ENCODE measurements around the gene KATNB1.
"Not testable (repeated sequence)": the region's sequence is repeated elsewhere in the genome, so short reads cannot be mapped to it uniquely, and the experiment has no call there.

The KATNB1 gene

DNA sequence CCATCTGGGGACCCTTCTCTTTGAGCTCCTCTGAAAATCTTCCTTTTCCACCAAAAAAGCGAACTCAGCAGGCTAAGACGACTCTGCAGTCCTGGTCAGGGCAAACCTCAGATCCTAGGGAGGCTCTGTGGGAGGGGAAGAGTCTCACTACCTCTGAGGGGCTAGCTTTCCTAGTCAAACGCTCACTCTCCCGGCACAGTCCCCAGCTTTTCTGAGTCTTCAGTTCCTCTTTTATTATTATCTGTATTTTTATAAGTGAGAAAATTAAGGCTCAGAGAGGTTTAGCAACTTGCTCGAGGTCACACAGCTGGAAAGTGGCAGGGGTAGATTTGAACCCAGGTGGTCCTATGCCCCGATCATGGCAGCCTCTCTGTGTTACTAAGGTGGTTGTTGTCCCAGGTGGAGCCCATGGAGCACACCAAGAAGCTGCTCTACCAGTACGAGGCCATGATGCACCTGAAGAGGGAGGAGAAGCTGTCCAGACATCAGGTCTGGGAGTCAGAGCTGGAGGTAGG, 9.1 kb upstream of the KATNB1 start:
- no peak for FAIRE-seq

DNA sequence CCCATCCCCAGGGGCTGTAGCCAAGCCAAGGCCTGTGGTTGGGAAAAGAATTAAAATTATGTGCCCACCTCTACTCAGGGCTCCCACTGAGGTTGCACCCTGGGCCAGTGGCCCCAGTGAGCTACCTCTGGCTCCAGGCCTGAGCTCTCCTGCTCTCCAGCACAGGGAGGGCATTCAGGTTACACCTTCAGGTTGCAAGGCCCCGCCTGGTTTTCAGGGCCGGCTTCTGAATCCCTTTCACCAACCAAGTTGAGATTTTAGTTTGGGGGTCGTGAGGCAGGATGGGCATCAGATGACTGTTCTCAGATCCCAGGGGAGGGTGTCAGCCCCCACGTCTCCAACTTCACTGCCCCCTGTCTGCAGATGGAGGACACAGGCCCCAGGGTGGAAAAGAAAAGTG, 8.0 kb upstream of the KATNB1 start:
- FAIRE-seq: no peak

DNA sequence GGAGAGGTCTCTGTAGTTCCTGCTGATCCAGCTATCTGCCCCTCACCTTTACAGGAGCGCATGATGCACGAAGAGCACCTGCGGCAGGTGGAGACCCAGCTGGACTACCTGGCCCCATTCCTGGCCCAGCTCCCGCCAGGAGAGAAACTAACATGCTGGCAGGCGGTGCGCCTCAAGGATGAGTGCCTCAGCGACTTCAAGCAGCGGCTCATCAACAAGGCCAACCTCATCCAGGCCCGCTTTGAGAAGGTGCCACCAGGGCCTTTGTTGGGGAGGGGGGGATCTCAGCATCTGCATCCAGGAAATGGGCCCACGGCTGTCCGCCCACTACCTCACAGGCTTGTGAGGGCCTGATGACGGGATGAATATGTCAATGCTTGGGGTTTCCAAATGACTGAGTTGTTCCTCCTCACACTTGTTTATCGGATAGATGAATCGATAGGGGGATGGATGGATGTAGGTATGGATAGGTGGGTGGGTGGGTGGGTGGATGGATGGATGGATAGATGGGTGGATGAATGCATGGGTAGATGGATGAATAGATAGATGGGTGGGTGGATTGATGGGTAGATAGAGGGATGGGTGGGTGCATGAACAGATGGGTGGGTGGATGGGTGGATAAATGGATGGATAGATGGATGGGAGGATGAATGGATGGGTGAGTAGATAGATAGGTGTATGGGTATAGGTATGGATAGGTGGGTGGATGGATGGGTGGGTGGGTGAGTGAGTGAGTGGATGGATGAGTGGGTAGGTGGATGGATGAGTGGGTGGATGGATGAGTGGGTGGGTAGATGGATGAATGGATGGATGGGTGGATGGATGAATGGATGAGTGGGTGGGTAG, 7.0 kb upstream of the KATNB1 start:
- no peak for FAIRE-seq

DNA sequence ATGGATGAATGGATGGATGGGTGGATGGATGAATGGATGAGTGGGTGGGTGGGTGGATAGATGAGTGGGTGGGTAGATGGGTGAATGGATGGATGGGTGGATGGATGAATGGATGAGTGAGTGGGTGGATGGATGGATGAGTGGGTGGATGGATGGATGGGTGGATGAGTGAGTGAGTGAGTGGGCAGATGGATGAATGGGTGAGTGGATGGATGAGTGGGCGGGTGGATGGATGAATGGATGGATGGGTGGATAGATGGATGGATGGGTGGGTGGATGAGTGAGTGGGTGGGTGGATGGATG, 6.4 kb upstream of the KATNB1 start:
- no peak for FAIRE-seq

DNA sequence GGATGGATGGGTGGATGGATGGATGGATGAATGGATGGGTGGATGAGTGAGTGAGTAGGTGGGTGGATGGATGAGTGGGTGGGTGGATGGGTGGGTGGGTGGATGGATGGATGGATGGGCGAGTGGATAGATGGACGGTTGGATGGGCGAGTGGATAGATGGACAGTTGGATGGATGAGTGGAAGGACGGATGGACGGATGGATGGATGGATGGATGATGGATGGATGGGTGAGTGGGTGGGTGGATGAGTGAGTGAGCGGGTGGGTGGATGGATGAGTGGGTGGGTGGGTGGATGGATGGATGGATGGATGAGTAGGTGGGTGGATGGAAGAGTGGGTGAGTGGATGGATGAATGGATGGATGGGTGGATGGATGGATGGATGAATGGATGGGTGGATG, 5.7 kb upstream of the KATNB1 start:
- not testable (repeated sequence) for FAIRE-seq

DNA sequence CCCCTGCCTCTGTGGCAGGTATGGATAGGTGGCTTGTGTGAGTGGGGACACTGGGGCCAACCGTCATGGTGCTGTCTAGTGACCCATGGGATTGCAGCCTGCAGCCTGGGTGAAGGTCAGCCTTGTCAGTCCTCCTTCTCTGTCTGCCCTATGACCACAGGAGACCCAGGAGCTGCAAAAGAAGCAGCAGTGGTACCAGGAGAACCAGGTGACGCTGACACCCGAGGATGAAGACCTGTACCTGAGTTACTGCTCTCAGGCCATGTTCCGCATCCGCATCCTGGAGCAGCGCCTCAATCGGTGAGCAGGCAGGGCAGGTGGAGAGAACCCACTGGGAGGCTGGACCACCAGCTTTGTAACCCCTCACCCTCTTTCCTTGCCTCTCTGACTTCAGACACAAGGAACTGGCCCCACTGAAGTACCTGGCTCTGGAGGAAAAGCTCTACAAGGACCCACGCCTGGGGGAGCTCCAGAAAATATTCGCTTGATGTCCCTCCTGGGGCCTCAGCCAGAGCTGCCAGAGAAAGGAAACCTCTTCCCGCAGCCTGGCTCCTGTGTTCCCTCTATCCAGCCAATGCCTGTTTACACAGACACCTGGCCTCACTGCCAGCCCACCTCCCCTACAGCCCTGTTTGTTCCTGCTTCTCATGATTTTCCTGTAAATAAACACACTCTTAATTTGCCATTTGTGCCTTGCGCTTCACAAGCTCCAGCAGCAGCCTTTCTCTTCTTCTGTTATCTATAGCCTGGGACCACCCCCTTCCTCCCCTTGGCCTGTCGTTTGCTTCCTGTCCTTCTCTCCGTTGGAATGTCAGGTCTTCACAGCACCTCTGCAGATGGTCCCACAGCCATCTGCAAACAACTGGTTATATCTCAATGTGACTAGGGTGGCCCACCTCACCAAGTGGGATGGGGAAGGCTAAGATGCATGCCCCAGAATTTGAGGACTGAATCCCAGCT, 4.5 kb upstream of the KATNB1 start:
- FAIRE-seq: no peak

DNA sequence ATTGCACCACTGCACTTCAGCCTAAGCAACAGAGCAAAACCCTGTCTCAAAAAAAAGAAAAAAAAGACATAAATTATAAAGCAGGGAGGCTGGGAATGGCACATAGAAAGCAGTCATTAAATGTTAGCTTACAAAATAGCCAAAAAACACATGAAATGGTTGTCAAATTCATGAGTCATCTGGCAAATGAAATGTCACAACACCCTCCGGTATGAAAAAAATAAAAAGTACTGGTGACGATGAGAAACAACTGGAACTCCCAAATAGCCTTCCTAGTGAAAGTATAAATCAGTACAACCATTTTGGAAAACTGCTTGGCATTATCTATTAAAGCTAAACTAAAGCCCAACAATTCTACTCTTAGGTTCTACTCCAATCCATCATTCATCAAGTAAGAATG, 3.5 kb upstream of the KATNB1 start:
- no peak for FAIRE-seq

DNA sequence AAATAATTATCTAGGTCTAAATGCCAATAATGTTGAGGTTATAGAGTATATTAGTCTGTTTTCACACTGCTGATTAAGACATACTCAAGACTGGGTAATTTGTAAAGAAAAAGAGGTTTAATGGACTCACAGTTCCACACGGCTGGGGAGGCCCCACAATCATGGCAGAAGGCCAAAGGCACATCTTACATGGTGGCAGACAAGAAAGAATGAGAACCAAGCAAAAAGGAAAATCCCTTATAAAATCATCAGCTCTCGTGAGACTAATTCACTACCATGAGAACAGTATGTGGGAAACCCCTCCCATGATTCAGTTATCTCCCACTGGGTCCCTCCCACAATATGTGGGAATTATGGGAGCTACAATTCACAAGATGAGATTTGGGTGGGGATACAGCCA, 2.9 kb upstream of the KATNB1 start:
- FAIRE-seq: no peak

DNA sequence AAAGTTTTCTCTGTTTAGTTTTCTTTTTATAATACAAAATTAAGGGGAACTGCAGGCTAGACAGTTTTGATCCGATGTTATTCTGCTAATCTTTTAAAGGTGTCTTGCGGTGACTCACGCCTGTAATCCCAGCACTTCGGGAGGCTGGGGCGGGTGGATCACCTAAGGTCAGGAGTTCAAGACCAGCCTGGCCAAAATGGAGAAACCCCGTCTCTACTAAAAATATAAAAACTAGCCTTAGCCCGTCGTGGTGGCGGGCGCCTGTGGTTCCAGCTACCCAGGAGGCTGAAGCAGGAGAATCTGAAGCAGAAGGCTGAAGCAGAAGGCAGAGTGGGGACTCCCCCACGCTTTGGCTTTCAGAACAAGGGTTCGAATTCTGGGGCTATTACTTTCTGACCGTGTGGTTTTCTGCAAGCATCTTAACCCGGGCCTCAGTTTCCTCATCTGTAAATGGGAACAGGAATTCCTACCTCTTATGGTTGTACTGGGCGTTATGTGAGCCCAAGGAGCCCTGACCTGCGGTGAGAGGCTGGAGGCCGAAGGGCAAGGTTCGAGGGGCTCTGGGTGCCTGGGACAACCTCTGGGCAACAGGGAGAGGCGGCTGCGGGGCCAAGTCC, 1.2 kb upstream of the KATNB1 start:
- no peak for FAIRE-seq

DNA sequence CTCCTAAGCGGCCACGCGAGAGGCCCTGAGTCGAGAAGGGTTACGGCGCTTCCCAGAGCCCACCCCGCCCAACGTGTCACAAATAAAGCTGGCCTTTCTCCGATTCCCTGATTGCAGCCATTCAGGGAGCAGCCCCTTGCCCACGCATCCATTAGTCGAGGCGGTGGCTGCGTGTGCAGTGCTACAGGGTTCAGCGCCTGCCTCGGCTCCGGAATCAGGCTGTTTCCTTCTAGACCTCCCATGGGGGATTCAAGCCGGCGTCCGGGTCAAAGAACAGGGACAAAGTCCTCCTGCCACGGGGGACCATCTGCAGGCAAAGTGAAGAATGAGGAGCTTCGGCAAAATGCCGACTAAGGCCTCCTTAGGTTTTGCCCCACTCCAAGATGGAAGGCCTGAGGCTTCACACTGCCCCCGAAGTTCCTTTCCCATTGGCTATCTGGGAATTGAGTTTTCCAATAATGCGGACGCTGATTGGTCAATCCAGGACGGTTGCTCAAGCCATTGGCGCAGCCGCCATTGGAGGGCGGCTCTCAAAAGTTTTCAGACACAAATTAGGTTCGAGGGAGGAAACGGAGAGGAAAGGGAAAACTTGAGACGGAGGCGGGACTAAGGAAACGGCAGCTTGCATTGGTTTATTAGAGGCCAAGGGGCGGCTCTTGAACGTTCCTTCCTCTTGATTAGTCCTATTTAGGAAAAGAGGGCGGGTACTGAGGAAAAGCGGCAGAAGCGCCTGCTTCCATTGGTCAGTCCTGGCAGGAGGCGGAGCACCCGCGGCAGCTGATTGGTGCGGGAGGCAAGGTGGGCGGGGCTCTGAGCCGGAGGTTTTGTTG, 430 bp upstream of the KATNB1 start:
- peak; percentile 100 for FAIRE-seq

DNA sequence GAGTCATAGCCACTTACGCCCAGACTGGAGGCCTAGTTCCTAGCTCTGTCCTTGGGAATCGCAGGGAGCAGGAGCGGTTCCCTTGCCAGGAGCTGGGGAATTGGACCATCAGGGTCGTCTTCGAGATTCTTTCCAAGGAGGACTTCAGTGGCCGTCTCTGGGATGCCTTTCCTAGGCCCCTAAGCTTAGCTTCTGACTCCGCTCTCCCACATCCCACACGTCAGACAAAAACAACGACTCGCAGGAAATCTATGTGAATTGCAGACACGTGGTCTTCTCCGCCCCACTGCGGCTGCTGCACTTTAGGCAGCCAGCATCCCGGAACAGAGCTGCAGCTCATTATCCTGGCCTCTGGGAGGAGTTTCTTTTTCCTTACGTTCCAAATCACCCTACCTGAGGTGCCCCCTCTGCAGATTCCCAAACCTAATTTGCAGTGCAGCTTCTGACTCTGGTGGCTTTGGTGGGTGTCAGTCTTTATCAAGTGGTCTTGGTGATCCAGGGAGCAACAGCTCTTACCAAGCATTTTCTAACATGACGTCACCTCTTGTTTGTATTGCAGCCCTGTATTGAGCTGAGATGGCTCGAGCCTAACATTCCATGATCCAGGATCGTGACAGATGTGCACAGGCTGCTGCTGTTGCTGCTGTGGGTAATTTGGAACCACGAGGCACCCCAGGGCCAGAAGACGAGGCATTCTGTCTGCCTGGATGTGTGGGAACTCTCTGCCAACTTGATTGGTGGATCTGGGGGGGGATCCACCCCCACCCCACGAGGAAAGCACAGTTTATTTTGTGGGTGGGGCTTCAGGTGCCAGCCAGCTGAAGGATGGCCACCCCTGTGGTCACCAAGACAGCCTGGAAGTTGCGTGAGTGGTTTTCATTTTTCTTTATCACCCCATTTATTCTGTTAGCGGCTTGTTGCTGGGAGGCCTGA, 1.1 kb downstream of the KATNB1 start:
- FAIRE-seq: peak; percentile 5

DNA sequence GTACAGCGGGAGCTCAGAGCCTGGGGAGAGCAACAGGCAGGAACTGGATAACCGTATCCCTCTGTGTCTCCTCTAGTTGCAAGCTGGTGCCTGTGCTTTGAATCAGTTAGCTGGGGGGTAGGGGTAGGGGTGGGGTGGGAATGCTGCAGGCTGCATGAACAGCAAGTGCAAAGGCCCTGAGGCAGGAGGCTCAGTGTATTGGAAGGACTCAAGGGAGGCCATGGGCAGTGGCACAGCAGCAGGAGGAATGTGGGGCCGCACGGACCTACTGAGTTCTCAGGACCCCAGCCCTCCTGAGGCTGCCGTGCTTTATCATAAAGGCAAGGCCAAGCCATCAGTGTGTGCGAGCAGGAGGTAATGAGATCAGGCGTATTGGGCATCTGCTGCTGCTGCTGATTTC, 3.3 kb downstream of the KATNB1 start:
- no peak for FAIRE-seq

DNA sequence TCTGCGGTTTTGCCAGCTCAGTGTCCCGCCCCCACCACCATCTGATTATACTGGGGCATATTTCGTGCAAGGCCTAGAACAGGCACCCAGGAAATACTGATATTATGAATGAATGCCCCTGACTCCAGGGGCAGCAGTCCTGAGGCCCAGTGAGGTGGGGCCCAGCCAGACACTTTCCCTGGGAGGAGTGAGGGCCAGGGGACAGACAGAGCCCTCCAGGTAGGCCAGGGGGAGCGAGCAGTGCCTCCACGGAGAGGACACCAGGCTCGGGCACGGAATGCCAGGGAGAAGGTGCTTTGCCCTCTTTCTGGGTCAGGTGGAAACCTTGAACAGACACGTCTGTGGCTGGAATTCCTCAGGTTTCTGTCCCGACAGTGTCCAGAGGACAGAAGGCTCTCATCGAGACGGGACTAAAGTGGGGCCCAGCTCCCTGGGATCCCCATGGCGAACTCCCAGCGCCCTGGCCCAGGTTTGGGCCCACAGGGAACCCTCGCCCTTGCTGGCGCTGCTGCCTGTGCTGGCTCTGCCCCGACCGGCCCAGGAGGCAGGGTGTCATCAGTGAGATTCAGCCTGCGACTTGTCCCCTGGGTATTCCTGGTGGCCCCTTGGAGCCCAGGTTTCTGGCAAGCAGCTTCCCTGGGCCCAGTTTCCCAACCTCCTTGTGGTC, 4.3 kb downstream of the KATNB1 start:
- FAIRE-seq: no peak

DNA sequence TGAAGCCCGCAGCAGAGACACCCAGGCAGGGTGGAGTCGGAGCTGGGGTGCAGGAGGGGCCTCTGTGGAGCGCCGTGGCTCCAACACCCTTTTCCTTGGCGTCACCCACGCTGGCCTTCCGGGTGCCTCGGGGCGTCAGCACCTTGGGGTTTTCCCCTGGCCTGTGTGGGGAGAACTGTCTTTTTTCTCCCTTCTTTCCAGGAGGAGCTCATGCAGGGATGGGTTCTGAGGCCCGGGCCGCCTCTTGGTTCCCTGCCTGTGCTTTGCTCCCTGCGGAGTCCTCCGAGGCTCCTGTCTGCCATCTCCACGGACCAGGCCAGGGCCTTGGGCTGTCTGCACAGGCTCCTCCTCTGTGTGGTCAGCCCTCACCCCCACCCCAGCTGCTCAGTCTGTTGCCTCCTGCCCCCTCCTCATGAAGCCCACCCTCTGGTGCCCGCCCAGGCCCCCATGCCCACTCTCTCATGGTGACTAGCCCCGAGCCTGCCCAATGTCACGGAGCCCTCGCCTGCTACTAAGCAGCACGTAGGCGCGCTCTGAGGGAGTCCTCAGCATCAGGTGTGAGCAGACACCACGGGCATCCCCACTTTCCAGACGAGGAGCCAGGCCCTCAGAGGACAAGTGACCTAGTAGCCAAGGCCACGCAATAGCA, 5.0 kb downstream of the KATNB1 start:
- FAIRE-seq: no peak

DNA sequence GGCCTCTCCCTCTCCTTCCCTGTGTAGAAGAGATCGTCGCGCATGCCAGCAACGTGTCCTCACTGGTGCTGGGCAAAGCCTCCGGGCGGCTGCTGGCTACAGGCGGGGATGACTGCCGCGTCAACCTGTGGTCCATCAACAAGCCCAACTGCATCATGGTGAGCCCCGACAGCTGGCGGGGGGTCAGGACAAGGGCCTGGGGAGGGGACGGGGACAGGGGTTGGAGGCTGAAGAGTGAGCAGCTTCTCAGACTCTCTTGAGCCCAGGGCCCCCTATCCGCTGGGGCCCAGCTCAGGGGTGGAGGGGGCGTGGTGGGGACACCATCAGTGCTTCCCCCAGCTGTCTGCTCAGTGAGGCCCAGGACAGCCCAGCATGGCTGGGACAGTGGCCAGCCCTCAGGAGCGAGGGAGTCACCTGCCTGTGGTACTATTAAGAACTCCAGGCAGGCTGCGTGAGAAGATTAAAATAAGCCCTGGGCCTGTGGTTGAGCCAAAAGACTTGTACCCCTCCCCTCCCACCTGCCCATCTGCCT, 6.2 kb downstream of the KATNB1 start:
- FAIRE-seq: no peak

DNA sequence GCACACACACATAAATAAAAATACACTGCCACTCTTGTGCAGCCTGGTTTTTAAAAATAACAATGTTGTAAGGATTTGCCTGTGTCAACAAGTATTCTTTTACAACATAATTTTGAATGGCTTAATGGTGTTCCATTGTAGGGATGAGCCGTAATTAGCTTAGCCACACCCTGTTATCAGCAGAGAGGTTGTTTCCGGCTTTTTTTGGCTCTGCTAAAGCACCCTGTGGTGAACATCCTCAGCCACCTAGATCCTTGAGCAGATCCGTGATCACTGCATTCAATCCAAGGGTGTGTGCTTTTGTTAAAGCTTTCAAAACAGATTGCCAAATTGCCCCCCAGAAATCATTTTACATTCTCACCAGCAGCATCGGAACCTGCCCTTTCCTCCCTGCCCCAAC, 7.0 kb downstream of the KATNB1 start:
- FAIRE-seq: no peak

DNA sequence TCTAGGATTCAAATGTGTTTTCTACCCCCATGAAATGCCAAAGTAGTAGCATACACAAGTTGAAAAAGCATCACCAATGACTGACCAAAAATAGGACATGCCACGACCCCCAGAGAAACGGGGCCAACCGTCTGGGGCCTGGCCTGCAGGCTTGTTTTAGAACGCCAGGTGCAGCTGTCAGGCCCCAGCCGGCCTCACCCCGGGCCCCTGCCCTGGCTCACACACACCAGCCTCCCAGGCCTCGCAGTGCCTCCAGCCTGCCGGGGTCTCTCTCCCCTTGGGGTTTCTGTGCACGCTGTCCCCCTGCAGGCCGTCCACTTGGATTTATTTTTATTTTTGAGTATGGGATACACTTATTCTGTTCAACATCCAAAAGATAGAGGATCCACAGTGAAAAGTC, 7.9 kb downstream of the KATNB1 start:
- FAIRE-seq: no peak

DNA sequence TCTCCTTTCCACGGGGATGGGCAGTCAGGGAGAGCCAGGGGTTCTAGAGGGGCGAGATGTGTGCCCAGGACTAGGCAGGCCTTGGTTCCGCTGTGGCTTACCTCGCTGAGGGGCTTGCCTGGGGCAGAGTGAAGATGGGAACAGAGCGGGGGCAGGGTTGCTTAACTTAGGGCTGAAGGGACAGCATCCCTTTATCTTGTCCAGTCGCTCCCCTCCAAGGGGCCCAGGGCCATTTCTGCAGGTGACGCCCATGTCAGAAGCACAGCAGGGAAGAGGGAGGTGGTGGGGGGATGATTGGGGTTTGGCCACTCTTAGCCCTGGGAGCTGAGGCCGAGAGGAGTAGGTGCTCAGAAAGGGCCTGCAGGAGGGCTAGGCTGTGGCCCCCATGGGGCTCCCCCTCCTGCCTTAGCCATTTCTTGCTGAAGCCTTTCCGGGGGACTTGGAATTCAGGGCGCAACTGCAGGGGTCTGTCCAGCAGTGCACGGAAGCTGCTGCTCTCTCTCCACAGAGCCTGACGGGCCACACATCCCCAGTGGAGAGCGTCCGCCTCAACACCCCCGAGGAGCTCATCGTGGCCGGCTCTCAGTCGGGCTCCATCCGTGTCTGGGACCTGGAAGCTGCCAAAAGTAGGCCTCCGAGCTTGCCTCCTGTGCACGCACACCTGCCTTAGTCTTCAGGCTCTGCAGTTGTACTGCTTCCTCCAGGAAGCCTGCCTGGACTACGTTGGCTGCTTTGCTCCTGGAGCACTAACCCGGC, 8.5 kb downstream of the KATNB1 start:
- FAIRE-seq: no peak

DNA sequence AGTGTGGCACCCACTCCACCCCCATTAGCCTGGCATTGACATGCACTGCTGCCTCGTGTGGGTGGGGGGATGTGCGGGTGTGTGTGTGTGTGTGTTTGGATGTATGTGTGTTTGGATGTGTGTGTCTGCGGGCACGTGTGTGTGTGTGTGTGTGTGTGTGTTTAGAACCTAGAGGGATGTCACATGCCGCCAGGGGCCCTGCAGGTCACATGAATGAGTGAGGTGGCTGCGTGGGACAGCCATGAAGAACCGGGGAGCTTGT, 9.0 kb downstream of the KATNB1 start:
- FAIRE-seq: no peak

DNA sequence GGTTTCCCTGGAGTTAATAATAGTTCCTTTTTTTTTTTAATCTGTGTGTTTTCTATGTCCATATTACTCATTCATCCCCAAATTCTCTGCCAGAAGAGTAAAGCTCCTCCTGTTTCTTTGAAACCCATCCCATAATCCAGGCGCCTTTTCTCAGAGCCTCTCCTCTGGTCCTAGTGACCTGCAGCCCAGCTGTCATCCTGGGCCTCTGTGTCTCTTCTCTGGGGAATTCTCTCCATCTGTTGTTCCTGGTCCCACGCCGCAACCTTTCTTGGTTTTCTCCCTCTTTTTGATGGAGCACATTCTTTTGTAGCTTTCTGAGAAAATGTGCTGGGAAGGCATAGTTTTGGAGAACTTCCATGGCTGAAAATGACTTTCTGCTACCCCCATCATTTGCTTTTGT, 10.2 kb downstream of the KATNB1 start:
- no peak for FAIRE-seq
